Measurements from ENCODE around the gene ZNF516. TPM values are rescaled to one million over a fixed set of nuclear protein-coding genes. Genes with fewer than 3 reads are reported as not detected.

Gene ZNF516
- total RNA-seq, 1 donor from 2014 or later: 14.8 TPM

DNA sequence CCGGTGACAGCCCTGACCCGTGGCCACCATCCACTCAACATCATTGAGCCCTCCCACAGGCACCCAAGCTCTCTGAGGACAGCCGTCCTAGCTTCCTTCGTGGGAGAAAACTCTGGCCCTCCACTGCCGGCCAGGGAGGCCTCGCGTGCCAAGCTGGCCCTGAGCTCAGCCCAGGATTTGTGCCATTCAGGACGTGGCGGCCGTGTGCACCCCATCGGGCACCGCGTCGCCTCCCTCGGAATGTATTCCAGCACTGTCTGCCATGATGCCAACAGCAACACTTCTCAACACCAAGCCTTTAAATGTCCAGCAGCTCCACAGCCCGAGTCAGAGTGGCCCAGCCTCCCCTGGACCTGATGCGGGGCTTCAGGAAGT, 35.7 kb downstream of the ZNF516 start:
- peak overlapping the region; percentile 26 for H3K4me3 ChIP-seq (ENCODE audit: low read depth, low read length)
- TF ChIP-seq, protein P1, sequence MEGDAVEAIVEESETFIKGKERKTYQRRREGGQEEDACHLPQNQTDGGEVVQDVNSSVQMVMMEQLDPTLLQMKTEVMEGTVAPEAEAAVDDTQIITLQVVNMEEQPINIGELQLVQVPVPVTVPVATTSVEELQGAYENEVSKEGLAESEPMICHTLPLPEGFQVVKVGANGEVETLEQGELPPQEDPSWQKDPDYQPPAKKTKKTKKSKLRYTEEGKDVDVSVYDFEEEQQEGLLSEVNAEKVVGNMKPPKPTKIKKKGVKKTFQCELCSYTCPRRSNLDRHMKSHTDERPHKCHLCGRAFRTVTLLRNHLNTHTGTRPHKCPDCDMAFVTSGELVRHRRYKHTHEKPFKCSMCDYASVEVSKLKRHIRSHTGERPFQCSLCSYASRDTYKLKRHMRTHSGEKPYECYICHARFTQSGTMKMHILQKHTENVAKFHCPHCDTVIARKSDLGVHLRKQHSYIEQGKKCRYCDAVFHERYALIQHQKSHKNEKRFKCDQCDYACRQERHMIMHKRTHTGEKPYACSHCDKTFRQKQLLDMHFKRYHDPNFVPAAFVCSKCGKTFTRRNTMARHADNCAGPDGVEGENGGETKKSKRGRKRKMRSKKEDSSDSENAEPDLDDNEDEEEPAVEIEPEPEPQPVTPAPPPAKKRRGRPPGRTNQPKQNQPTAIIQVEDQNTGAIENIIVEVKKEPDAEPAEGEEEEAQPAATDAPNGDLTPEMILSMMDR (conservative IDR thresholded peaks at IDR 0.05; ENCODE audit: low read depth, low read length): no peak
- DNase-seq (ENCODE audit: low read depth): no peak

GRCh38 chr18:76458522-76459311, 36.3 kb downstream of the ZNF516 start:
- no peak for DNase-seq (ENCODE audit: low read depth)
- H3K4me3 ChIP-seq (ENCODE audit: low read depth, low read length): no peak overlapping the region
- TF ChIP-seq, protein P1 (conservative IDR thresholded peaks at IDR 0.05; ENCODE audit: low read depth, low read length): no peak

DNA sequence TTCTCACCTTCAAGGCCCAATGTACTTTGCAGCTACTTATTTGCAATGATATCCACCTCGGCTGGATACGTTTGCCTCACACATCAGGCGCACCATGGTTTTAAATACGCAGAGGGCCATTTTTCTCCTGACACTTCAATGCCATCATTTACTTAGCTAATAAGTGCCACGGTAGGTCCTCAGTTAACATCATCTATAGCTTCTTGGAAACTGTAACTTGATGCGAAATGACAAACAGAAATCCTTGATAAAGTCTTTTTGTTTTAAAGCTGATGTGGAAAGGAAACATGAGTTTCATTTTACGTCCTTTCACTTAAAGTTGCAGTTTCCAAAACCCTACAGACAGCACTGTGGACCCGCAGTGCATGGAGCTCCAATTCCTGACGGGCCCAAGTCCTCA, 37.1 kb downstream of the ZNF516 start:
- no peak for DNase-seq (ENCODE audit: low read depth)
- TF ChIP-seq, protein P1 (conservative IDR thresholded peaks at IDR 0.05; ENCODE audit: low read depth, low read length): no peak
- H3K4me3 ChIP-seq (ENCODE audit: low read depth, low read length): no peak overlapping the region

DNA sequence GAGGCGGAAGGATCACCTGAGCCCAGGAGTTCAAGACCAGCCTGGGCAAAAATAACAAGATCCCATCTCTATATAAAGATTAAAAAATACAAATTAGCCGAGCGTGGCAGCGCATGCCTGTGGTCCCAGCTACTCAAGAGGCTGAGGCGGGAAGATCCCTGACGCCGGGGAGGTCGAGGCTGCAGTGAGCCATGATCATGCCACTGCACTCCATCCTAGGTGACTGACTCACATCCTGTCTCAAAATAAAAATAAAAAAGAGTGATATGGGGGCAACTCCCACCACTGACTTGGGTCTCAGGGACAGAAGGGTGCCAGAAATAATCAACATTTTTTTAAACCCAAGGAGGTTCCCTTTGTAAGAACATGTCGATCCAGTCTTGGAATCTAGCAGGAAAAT, 37.6 kb downstream of the ZNF516 start:
- TF ChIP-seq, protein P1 (conservative IDR thresholded peaks at IDR 0.05; ENCODE audit: low read depth, low read length): no peak
- no peak for DNase-seq (ENCODE audit: low read depth)

GRCh38 chr18:76456823-76457222, 38.2 kb downstream of the ZNF516 start:
- no peak overlapping the region for H3K4me3 ChIP-seq (ENCODE audit: low read depth, low read length)
- TF ChIP-seq, protein P1 (conservative IDR thresholded peaks at IDR 0.05; ENCODE audit: low read depth, low read length): no peak
- DNase-seq (ENCODE audit: low read depth): no peak

More for the DNA sequence above, 37.6 kb downstream of the ZNF516 start:
- H3K4me3 ChIP-seq (ENCODE audit: low read depth, low read length): no peak overlapping the region

GRCh38 chr18:76456018-76456750, 38.9 kb downstream of the ZNF516 start:
- no peak overlapping the region for H3K4me3 ChIP-seq (ENCODE audit: low read depth, low read length)
- DNase-seq (ENCODE audit: low read depth): no peak
- TF ChIP-seq, protein P1 (conservative IDR thresholded peaks at IDR 0.05; ENCODE audit: low read depth, low read length): no peak
